Skeletal muscle tissue (tissue), 4 donors: ENCODE measurements around the gene AFF3. TPM values are rescaled to one million over a fixed set of nuclear protein-coding genes. Genes with fewer than 3 reads are reported as not detected.
A peak's percentile ranks its signal among the peaks of the same experiment; 100 is the strongest.
"Not testable (repeated sequence)": the region's sequence is repeated elsewhere in the genome, so short reads cannot be mapped to it uniquely, and the experiment has no call there.

ENCODE experiments used
- H3K27ac ChIP-seq: one replicate; pipeline ENCODE4 v1.7.0; 2013; ENCODE audit warnings: mild to moderate bottlenecking, low read depth, low read length, inconsistent platforms
- H3K27me3 ChIP-seq, 3 donors: one replicate each; pipeline ENCODE4 v1.7.0; 2013; ENCODE audit warnings: low read length in 3 of 3; ENCODE audit not compliant: control insufficient read depth in 3 of 3, insufficient read depth in 3 of 3
- H3K36me3 ChIP-seq, 3 donors: one replicate each; pipeline ENCODE4 v1.7.0; 2013; ENCODE audit warnings: low read length in 3 of 3; ENCODE audit not compliant: control insufficient read depth in 3 of 3, insufficient read depth in 3 of 3
- H3K4me1 ChIP-seq, 3 donors: one replicate each; pipeline ENCODE4 v1.7.0; 2013; ENCODE audit warnings: low read length in 3 of 3, mild to moderate bottlenecking in 3 of 3; ENCODE audit not compliant: control insufficient read depth in 3 of 3, insufficient read depth in 3 of 3
- H3K4me3 ChIP-seq, 3 donors: one replicate each; pipeline ENCODE4 v1.7.0; 2013; ENCODE audit warnings: low read length in 3 of 3
- H3K9ac ChIP-seq, 3 donors: one replicate each; pipeline ENCODE4 v1.7.0; 2013; ENCODE audit warnings: low read length in 3 of 3, mild to moderate bottlenecking in 3 of 3, moderate library complexity in 2 of 3, low read depth in 1 of 3
- H3K9me3 ChIP-seq, 3 donors: one replicate each; pipeline ENCODE4 v1.7.0; 2013; ENCODE audit warnings: low read length in 3 of 3; ENCODE audit not compliant: control insufficient read depth in 3 of 3
- total RNA-seq: library from RNA; depleted of rRNA; stranded (reverse); fragments of >200 nt; gene quantifications from one replicate; pipeline ENCODE4 v1.2.3, GENCODE V29; 2014
- donor health status: Osteomylitis.

Gene AFF3
- total RNA-seq, 1 donor from 2014 or later = 8.4 TPM

DNA sequence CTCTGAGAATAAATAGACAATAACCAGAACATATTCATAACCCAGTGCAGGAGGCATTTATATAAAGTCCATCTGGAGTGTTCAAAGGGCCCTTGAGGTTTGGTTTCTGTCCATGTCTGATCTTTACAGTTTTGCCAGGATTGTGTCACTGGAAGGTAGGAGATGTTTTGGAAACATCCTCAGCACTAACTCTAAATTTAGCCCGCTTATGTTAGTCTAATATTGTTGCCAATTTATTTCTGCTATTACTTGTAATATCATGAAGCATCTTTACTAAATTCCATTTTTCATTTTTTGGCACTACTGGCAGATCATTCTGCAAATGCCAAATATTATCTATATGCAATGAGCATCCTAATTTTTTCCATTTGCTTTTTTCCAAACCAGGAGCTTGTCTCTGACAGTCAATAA is 630.2 kb downstream of the AFF3 start:
- no peaks in the 10 kb centered on the region for H3K9me3 ChIP-seq
- H3K27me3 ChIP-seq = no peaks in the 10 kb centered on the region
- H3K4me1 ChIP-seq = no peaks in the 10 kb centered on the region
- H3K36me3 ChIP-seq = no peaks in the 10 kb centered on the region
- H3K9ac ChIP-seq = no peak overlapping the region
- H3K4me3 ChIP-seq = no peak overlapping the region
- H3K27ac ChIP-seq = peak overlapping the region; percentile 22

GRCh38 chr2:99509387-99509786 is 633.0 kb downstream of the AFF3 start:
- no peaks in the 10 kb centered on the region for H3K9me3 ChIP-seq
- H3K4me1 ChIP-seq = no peaks in the 10 kb centered on the region
- H3K4me3 ChIP-seq = no peak overlapping the region
- no peaks in the 10 kb centered on the region for H3K36me3 ChIP-seq
- peaks cover 0 to 3% (median 0%) of the 10 kb centered on the region in 3 donors for H3K27me3 ChIP-seq
- no peak overlapping the region for H3K9ac ChIP-seq
- H3K27ac ChIP-seq = no peak overlapping the region

- peaks cover 0 to 3% (median 0%) of the 10 kb centered on the region in 3 donors for H3K27me3 ChIP-seq
- H3K4me1 ChIP-seq = no peaks in the 10 kb centered on the region
- no peak overlapping the region for H3K27ac ChIP-seq
- no peaks in the 10 kb centered on the region for H3K36me3 ChIP-seq
- H3K4me3 ChIP-seq = no peak overlapping the region
- H3K9me3 ChIP-seq = no peaks in the 10 kb centered on the region
- no peak overlapping the region for H3K9ac ChIP-seq
These were observed 634.2 kb downstream of the AFF3 start for GRCh38 chr2:99507937-99508818.

DNA sequence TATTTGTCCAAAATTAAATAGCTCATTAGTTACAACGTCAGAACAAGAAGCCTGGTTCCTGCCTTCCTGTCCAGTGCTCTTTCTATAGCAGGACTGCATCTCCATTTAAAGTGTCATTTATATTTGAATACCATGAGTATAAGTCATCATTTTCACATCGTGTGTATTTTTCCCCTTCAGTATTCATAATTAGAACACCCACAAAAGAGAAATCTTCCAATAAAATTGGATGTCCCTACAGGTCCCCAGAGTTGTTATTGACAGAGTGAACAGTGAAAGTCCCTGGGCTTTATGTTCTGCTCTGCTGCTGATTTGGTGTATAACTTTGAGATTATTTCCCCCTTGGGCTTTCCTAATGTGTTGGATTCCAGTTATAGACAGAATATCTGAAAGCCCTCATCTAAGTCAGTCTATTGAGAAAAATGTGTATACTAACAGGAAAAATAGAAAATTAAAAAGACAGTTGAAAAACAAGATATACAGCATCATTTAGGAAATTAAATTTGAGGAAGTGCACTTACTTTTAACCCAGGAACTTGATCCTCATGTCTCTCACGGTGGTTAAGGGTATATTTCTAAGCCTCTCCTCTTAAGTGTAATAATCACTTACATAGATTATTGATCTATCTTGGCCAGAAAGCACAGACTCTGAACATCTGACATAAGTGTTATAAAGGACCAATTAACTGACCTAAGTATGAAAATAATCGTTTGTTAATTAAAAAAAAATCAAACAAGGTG is 637.4 kb downstream of the AFF3 start:
- Histone ChIP-seq H3K36me3 (no peaks in the 10 kb centered on the region), H3K4me1 (no peaks in the 10 kb centered on the region), H3K9me3 (no peaks in the 10 kb centered on the region), H3K4me3 (no peak overlapping the region), H3K9ac (no peak overlapping the region), H3K27ac (no peak overlapping the region), H3K27me3 (peaks cover 0 to 3% (median 0%) of the 10 kb centered on the region in 3 donors)

DNA sequence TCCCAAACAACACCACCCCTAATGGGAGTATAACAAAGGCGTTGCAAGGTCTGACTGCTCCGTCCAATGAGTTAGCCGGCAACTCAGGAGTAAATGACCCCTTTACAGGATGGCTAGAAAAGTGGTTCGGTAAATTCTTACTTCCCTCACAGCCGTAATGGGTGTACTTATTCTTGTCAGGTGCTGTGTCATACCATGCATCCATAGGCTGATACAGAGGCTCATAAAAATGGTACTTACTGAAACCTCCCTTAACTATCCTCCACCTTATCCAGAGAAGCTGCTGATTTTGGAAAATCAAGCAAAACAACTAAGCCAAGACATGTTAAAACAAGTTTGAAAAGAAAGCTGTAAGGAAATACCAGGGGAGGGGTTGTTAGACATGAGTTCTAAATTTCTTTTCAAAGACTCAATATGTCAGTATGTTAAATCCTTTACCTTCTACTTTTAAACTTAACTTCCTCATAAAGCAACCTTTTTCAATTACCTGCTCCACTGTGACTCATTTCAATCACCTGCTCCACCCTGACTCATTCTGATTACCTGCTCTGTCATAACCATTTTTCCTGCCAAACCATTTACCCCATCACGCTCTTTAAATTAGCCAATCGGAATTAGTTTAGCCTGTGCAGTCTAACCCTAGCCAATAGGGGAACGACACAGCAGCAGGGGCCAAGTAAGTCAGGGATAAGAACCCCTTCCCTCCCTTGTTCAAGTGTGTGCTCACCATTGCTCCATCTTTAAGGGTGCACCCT is 638.6 kb downstream of the AFF3 start:
- H3K36me3 ChIP-seq, H3K27ac ChIP-seq, H3K9ac ChIP-seq, H3K9me3 ChIP-seq, H3K4me3 ChIP-seq, H3K27me3 ChIP-seq, H3K4me1 ChIP-seq: not testable (repeated sequence)

DNA sequence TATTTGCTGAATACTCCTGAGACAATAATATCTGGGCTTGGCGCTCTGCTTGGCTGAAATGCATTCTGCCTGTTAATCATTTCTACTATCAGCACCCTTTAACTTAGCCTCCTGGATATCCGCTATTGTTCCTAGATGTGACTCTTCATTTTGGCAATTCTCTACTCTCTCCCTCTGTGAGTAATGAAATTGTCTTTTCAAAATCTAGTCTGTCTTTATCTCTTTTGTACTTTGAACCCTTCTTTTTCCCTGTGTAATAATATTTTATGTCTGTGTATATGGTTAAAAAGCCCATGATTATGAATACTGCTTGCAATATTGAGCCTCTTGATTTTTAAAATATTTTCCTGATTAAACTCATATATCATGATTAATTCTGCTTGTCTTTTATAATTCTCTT is 646.4 kb downstream of the AFF3 start:
- Histone ChIP-seq H3K4me1 (peaks cover 0 to under 1% (median 0%) of the 10 kb centered on the region in 3 donors), H3K27me3 (peaks cover 0 to 3% (median 0%) of the 10 kb centered on the region in 3 donors), H3K9me3 (no peaks in the 10 kb centered on the region), H3K9ac (no peak overlapping the region), H3K27ac (no peak overlapping the region), H3K4me3 (no peak overlapping the region), H3K36me3 (no peaks in the 10 kb centered on the region)

Other genes starting within 250 kb of the AFF3 start
- 1.0 TPM for gene LONRF2, start 179.9 kb upstream of the AFF3 start, total RNA-seq